HCT116 (cell line): Measurements from ENCODE around the gene CHD1. TPM values are rescaled to one million over a fixed set of nuclear protein-coding genes. Genes with fewer than 3 reads are reported as not detected.

ENCODE experiments used
- ATAC-seq: fragments of 200-7000 bp; cut with Tn5 transposase; 2 replicates; pipeline ENCODE4 v1.9.1; 2020; ENCODE audit warnings: mild to moderate bottlenecking, moderate library complexity
- BruUV-seq: library from RNA; stranded (reverse); fragments of 400-500 nt; replicated peaks from 2 replicates; lab custom pipeline; 2021; lab: Mats Ljungman, UMichigan
- CTCF ChIA-PET: fragments of 300-600 bp; sonication (Branson Sonifier 250); formaldehyde crosslinking; loops from one replicate; lab custom pipeline; 2021; ENCODE audit warnings: antibody characterized with exemption; lab: Charles Lee
- POLR2A ChIA-PET: fragments of 300-600, 350-600 bp; sonication (Branson Sonifier 250); formaldehyde crosslinking; loops from one replicate; lab custom pipeline; 2021; ENCODE audit warnings: antibody characterized with exemption; lab: Charles Lee
- RAD21 ChIA-PET, 2 experiments: fragments of 300-600 bp; sonication (Branson Sonifier 250); formaldehyde crosslinking; loops; one replicate each; lab custom pipeline; 2023; ENCODE audit warnings: low total read pairs in 2 of 2; ENCODE audit not compliant: uncharacterized antibody in 2 of 2, unreplicated experiment in 2 of 2, low non-redundant PET in 1 of 2; lab: Charles Lee
- DNase-seq: peaks from one replicate; pipeline ENCODE4 v3.0.0-alpha.2; 2010; ENCODE audit warnings: low read depth, low spot score
- H2AFZ ChIP-seq: fragments of 200-600 bp; shearing (Covaris generic), sonication (generic); 2 replicates; pipeline ENCODE4 v1.6.1; 2017; ENCODE audit warnings: low read depth, mixed run types, mixed read lengths, antibody characterized with exemption, low read length; ENCODE audit not compliant: poor library complexity, severe bottlenecking
- H3K27ac ChIP-seq: 2 replicates; pipeline ENCODE4 v1.5.1; 2012; ENCODE audit warnings: low read depth, low read length
- H3K27me3 ChIP-seq: fragments of 200-600 bp; sonication (generic); 2 replicates; pipeline ENCODE4 v1.6.1; 2016; ENCODE audit warnings: mixed run types, low read length, mixed read lengths; ENCODE audit not compliant: insufficient read depth
- H3K36me3 ChIP-seq, 2 experiments: fragments of 200-500 bp in 1 of 2; fragments of 200-600 bp in 1 of 2; sonication (Bioruptor generic) in 1 of 2; sonication (generic) in 1 of 2; 2 replicates each; pipeline versions ENCODE4 v1.5.1 to v1.6.1; 2014 to 2016; ENCODE audit warnings: low read length in 2 of 2, inconsistent platforms in 1 of 2, mixed read lengths in 1 of 2, mixed run types in 1 of 2; ENCODE audit not compliant: insufficient read depth in 2 of 2, control insufficient read depth in 1 of 2
- H3K4me1 ChIP-seq, 2 experiments: fragments of 200-600 bp in 1 of 2; sonication (generic) in 1 of 2; 2 replicates each; pipeline versions ENCODE4 v1.5.1 to v1.6.1; 2012 to 2017; ENCODE audit warnings: low read length in 2 of 2, inconsistent platforms in 1 of 2, mild to moderate bottlenecking in 1 of 2, mixed read lengths in 1 of 2, mixed run types in 1 of 2, moderate library complexity in 1 of 2; ENCODE audit not compliant: insufficient read depth in 2 of 2, control insufficient read depth in 1 of 2
- H3K4me2 ChIP-seq: fragments of 200-600 bp; sonication (generic); 2 replicates; pipeline ENCODE4 v1.6.1; 2017; ENCODE audit warnings: mixed run types, low read length, mixed read lengths
- H3K4me3 ChIP-seq, 2 experiments: fragments of 200-600 bp in 1 of 2; sonication (generic) in 1 of 2; replicated peaks in 1 of 2; 2 replicates each; pipeline ENCODE4 v1.5.1; 2011 to 2016; ENCODE audit warnings: low read length in 2 of 2, control low read depth in 1 of 2, low read depth in 1 of 2, mild to moderate bottlenecking in 1 of 2, mixed read lengths in 1 of 2, mixed run types in 1 of 2
- H3K79me2 ChIP-seq: fragments of 200-600 bp; sonication (generic); 2 replicates; pipeline ENCODE4 v1.6.1; 2017; ENCODE audit warnings: mild to moderate bottlenecking, mixed run types, low read length, moderate library complexity, mixed read lengths; ENCODE audit not compliant: insufficient read depth
- H3K9ac ChIP-seq: fragments of 200-600 bp; sonication (generic); 2 replicates; pipeline ENCODE4 v1.6.1; 2016; ENCODE audit warnings: low read length, mixed read lengths
- H3K9me2 ChIP-seq: fragments of 200-600 bp; sonication (generic), shearing (Covaris generic); 2 replicates; pipeline ENCODE4 v1.6.1; 2017; ENCODE audit warnings: mixed run types, mild to moderate bottlenecking, moderate library complexity; ENCODE audit not compliant: insufficient read depth
- H3K9me3 ChIP-seq, 2 experiments: fragments of 200-500 bp in 1 of 2; fragments of 200-600 bp in 1 of 2; sonication (Bioruptor generic) in 1 of 2; sonication (generic) in 1 of 2; 2 replicates each; pipeline ENCODE4 v1.6.1; 2014 to 2017; ENCODE audit warnings: low read length in 2 of 2, mixed read lengths in 2 of 2, inconsistent platforms in 1 of 2, low read depth in 1 of 2, mild to moderate bottlenecking in 1 of 2, mixed run types in 1 of 2, moderate library complexity in 1 of 2; ENCODE audit not compliant: control insufficient read depth in 1 of 2, insufficient read depth in 1 of 2
- H4K20me1 ChIP-seq: fragments of 200-600 bp; sonication (generic), shearing (Covaris generic); 2 replicates; pipeline ENCODE4 v1.6.1; 2017; ENCODE audit warnings: mixed run types, mild to moderate bottlenecking, moderate library complexity; ENCODE audit not compliant: insufficient read depth
- ATF3 ChIP-seq: IDR thresholded peaks from 2 replicates; pipeline ENCODE4 v1.6.1; 2012
- CBX3 ChIP-seq: IDR thresholded peaks from 2 replicates; pipeline ENCODE4 v1.6.1; 2012; ENCODE audit warnings: low read depth
- CEBPB ChIP-seq: IDR thresholded peaks from 2 replicates; pipeline ENCODE4 v1.6.1; 2012; ENCODE audit warnings: low read depth
- ELF1 ChIP-seq: IDR thresholded peaks from 2 replicates; pipeline ENCODE4 v1.6.1; 2012; ENCODE audit warnings: low read depth, borderline replicate concordance
- EZH2 ChIP-seq: fragments of 200-600 bp; sonication (generic); IDR thresholded peaks from 2 replicates; pipeline ENCODE4 v1.6.1; 2017; ENCODE audit warnings: antibody characterized with exemption, mixed run types
- SP1 ChIP-seq: IDR thresholded peaks from 2 replicates; pipeline ENCODE4 v1.6.1; 2012; ENCODE audit warnings: low read depth
- SRF ChIP-seq: IDR thresholded peaks from 2 replicates; pipeline ENCODE4 v1.6.1; 2012; ENCODE audit warnings: low read depth
- ZFX ChIP-seq: fragments of 450-650 bp; IDR thresholded peaks from 2 replicates; pipeline ENCODE4 v1.6.1; 2017
- ZNF274 ChIP-seq: fragments of 200-500 bp; sonication (Bioruptor generic); IDR thresholded peaks from 2 replicates; pipeline ENCODE4 v1.6.1; 2014; ENCODE audit warnings: mild to moderate bottlenecking, low read depth, low read length, inconsistent platforms
- intact Hi-C: fragments of 100-400 bp; cut with micrococcal nuclease; formaldehyde crosslinking; loops from 2 replicates; pipeline ENCODE4 v1.10.0; 2022
- total RNA-seq: library from RNA; stranded (reverse); gene quantifications from one replicate; pipeline ENCODE4 v1.2.1, GENCODE V29; 2021; ENCODE audit not compliant: unreplicated experiment
- TF ChIP-seq, protein P1 (sequence below): IDR thresholded peaks from 2 replicates; pipeline ENCODE4 v1.6.1; 2012; ENCODE audit warnings: low read depth
- TF ChIP-seq, protein P2 (sequence below): IDR thresholded peaks from 2 replicates; pipeline ENCODE4 v1.6.1; 2012

The CHD1 gene
- total RNA-seq, 1 experiment from 2014 or later: 43.9 TPM

DNA sequence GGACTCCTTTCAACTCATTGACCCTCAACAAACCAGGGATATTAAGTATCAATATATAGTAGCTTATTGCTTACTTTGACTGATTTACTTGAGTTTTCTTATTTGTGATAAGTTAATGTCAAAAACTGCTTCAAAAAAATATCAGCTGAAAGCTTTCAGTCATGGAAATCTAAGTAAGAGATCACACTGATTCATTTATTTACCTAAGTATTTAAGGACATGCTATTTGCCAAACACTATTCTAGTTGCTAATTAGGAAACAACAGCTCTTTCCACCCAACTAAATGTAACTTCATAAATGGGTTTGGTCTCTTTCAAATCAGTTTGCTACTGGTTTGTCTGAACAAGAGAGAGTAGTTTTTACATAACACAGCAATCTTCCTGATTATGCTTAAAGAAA, 48.2 kb downstream of the CHD1 start (continued):
- TF ChIP-seq, protein P1, sequence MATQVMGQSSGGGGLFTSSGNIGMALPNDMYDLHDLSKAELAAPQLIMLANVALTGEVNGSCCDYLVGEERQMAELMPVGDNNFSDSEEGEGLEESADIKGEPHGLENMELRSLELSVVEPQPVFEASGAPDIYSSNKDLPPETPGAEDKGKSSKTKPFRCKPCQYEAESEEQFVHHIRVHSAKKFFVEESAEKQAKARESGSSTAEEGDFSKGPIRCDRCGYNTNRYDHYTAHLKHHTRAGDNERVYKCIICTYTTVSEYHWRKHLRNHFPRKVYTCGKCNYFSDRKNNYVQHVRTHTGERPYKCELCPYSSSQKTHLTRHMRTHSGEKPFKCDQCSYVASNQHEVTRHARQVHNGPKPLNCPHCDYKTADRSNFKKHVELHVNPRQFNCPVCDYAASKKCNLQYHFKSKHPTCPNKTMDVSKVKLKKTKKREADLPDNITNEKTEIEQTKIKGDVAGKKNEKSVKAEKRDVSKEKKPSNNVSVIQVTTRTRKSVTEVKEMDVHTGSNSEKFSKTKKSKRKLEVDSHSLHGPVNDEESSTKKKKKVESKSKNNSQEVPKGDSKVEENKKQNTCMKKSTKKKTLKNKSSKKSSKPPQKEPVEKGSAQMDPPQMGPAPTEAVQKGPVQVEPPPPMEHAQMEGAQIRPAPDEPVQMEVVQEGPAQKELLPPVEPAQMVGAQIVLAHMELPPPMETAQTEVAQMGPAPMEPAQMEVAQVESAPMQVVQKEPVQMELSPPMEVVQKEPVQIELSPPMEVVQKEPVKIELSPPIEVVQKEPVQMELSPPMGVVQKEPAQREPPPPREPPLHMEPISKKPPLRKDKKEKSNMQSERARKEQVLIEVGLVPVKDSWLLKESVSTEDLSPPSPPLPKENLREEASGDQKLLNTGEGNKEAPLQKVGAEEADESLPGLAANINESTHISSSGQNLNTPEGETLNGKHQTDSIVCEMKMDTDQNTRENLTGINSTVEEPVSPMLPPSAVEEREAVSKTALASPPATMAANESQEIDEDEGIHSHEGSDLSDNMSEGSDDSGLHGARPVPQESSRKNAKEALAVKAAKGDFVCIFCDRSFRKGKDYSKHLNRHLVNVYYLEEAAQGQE: no peak
- TF ChIP-seq ATF3: no peak
- TF ChIP-seq SRF: no peak
- TF ChIP-seq SP1: no peak
- TF ChIP-seq CBX3: no peak
- TF ChIP-seq ZNF274: no peak
- TF ChIP-seq, protein P2, sequence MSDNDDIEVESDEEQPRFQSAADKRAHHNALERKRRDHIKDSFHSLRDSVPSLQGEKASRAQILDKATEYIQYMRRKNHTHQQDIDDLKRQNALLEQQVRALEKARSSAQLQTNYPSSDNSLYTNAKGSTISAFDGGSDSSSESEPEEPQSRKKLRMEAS: no peak
- TF ChIP-seq EZH2: no peak
- TF ChIP-seq ZFX: no peak
- no peak for TF ChIP-seq ELF1

GRCh38 chr5:98880151-98880550, 48.7 kb downstream of the CHD1 start:
- CTCF ChIA-PET: interaction anchor here (0.9 kb wide), 1 partner anchor 152 kb away, joined by 3 read pairs; no protein-coding TSS in a partner anchor
- no TSS peak for BruUV-seq
- Histone ChIP-seq H3K4me3 (no peak overlapping the region), H4K20me1 (peaks cover 4% of the 10 kb centered on the region; the same call in 1 of the 2 replicates), H3K9me2 (no peaks in the 10 kb centered on the region), H3K79me2 (peaks cover 38% of the 10 kb centered on the region), H3K27me3 (no peaks in the 10 kb centered on the region)
- ATAC-seq: peak; percentile 36
- no peak for TF ChIP-seq ATF3
- peak; percentile 33; the same call in 1 of the 2 replicates for TF ChIP-seq CEBPB
- TF ChIP-seq, all 23 proteins: peak for 1
- Histone ChIP-seq H3K4me2 (no peak overlapping the region), H3K36me3 (peaks cover 50 to 55% of the 10 kb centered on the region in 2 experiments), H3K9ac (no peak overlapping the region), H2AFZ (no peak overlapping the region), H3K9me3 (no peaks in the 10 kb centered on the region), H3K4me1 (no peaks in the 10 kb centered on the region), H3K27ac (no peak overlapping the region)
- RAD21 ChIA-PET: no interaction called here
- POLR2A ChIA-PET: interaction anchor here (1.0 kb wide), 1 partner anchor 10 kb away, joined by 3 read pairs; no protein-coding TSS in a partner anchor
- intact Hi-C loops: no loop called here
- no peak for DNase-seq
